ENCODE measurements around the gene CDKAL1.
"Not testable (repeated sequence)": the region's sequence is repeated elsewhere in the genome, so short reads cannot be mapped to it uniquely, and the experiment has no call there.

Gene CDKAL1

GRCh38 chr6:20732896-20733295 lies 198.6 kb downstream of the CDKAL1 start:
- in situ Hi-C loops (cut with MboI; ENCODE audit: low sequenced_read_pairs) = no loop called here

DNA sequence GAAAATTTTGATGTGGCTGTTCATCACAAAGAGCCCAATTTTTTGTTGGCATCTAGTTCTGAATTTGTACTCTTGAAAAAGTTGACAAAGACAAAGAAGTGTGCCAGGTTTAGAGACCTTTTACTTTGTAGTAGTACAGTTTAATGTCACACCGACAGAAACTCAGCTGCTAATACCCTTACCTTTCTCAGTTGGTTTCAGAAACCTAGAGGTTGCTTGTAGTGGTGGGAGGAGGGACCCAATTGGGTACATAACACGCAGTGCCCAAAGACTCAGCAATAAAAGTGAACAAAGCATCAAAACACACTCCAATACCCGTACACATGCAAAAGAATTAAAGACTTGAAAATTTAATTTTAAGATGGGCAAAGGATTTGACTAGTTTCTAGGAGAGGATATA lies 203.7 kb downstream of the CDKAL1 start:
- in situ Hi-C loops (cut with MboI; ENCODE audit: low sequenced_read_pairs) = no loop called here

DNA sequence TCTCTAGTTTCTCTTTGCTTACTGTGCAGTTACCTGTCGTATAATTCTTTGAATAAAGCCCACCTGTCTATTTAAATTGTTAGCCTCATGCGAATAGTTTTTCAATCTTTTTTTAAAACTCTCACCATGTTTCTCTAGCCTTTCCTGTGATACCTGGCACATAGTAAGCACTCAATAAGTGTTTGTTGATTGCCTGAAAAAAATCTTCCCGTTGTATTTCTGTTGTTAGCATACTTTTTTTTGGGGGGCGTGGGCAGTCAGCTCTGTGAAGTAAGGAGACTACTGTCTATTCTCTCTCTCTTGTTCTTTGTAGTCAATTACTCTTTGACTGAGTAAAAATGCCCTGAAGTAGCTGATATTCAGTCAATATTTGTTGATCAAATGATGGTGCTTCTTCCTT lies 205.8 kb downstream of the CDKAL1 start:
- in situ Hi-C loops (cut with MboI; ENCODE audit: low sequenced_read_pairs) = no loop called here

DNA sequence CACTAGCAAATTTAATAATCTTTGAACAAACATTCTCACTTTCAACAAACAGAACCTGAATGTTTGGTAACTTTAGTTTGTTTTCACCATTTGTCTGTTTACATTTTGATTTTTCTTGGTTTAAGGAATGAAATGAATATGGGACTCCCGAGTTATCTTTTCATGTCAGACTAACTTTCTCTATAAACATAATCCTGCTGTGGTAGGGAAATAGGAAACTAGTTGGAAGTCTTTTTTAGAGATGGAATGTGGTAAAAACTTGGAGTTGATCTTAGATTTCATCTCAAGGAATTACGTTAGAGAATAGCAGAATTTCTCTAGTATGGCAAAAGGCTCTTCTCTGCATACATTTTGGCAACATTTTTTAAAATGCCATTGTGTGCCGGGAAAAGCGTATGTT lies 206.5 kb downstream of the CDKAL1 start:
- in situ Hi-C loops (cut with MboI; ENCODE audit: low sequenced_read_pairs) = no loop called here

- in situ Hi-C loops (cut with MboI; ENCODE audit: low sequenced_read_pairs) = no loop called here
Observed at GRCh38 chr6:20741490-20741889, 207.2 kb downstream of the CDKAL1 start.

- in situ Hi-C loops (cut with MboI; ENCODE audit: low sequenced_read_pairs) = no loop called here
Observed at GRCh38 chr6:20744911-20745557, 210.8 kb downstream of the CDKAL1 start.

DNA sequence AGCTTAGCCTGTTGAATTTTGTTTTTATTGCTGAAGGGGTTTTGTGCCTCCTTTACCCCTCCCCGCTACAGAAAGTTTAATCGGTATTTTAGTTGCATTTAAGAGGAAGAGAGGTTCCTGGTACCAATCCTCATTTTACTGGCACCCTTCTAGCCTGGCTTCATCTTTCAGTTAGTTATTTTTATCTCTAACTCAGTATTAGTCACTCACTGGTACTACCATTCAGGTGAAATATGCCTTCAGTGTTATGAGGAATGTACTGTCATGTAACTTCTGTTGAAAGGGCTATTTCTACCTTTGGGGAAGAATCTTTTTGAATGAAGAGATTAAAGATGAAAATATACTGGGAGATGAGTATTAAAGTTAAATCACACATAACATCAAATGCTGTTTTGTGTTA lies 211.8 kb downstream of the CDKAL1 start:
- in situ Hi-C loops (cut with MboI; ENCODE audit: low sequenced_read_pairs) = no loop called here

GRCh38 chr6:20746805-20747558 lies 212.7 kb downstream of the CDKAL1 start:
- in situ Hi-C loops (cut with MboI; ENCODE audit: low sequenced_read_pairs) = no loop called here

DNA sequence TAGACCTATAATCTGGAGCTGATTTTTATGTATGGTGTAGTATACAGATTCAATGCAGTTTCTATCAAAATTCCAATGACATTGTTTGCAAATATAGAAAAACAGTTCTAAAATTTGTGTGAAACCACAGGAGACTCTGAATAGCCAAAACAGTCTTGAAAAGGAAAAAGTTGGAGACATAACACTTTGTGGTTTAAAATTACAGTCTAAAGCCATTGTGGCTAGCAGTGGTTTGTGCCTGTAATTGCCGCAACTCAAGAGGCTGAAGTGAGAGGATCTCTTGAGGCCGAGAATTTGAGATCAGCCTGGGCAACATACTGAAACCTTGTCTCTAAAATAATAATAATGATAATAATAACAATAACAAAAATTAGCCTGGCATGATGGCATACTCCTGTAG lies 213.7 kb downstream of the CDKAL1 start:
- in situ Hi-C loops (cut with MboI; ENCODE audit: low sequenced_read_pairs) = no loop called here

GRCh38 chr6:20751293-20751935 lies 217.2 kb downstream of the CDKAL1 start:
- in situ Hi-C loops (cut with MboI; ENCODE audit: low sequenced_read_pairs) = no loop called here

DNA sequence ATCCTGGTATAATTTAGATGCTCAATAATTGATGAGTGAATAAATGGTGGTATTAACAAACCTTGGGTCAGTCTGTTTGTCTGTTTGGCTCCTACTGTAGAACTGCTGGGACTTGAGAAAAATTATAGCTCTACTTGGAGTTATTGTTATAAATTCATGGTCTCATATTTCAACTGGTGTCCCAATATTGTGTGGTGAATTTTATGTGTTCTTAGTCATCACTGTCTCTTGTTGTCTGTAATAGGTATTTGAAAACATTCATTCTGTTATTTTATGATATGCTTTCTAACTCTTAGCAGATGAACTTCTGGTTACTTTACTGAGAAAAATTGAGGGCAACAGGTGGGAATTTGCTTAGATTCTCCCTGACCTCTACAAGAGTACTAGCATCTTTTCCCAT lies 221.4 kb downstream of the CDKAL1 start:
- in situ Hi-C loops (cut with MboI; ENCODE audit: low sequenced_read_pairs) = no loop called here

DNA sequence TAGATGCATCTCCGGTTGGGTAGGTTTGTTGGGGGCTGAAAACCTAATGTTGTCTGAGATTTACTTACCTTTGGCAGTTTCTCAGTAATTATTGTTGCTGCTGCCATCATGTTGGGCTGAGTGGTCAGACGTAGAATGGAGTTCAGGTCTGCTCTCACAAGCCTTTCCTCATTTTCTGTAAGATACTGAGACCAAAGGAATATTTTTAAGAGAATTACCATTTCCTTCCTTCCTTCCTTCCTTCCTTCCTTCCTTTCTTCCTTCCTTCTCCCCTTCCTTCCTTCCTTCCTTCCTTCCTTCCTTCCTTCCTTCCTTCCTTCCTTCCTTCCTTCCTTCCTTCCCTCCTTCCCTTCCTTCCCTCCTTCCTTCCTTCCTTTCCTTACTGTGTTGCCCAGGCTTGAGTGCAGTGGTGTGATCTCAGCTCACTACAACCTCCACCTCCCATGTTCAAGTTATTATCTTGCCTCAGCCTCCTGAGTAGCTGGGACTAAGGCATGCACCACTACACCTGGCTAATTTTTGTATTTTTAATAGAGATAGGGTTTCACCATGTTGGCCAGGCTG lies 222.4 kb downstream of the CDKAL1 start:
- in situ Hi-C loops (cut with MboI; ENCODE audit: low sequenced_read_pairs) = not testable (repeated sequence)

DNA sequence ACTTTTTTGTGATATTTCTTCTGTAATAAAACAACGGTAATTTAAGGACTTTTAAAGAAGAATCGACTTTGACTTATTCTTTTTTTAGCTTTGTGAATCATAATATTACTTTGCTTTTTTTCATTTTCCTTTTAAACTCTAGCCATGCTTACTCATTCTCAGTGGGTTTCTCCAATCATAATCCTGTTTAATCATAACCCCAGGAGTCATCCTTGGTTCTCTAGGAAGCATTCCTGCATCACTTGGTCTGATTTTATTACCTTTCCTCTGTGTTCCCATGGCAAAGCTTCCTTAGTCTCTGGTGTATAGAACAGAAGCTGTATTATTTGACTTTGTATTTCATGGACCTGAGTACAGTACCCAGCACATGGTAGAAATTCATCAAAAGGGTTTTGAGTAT lies 223.5 kb downstream of the CDKAL1 start:
- in situ Hi-C loops (cut with MboI; ENCODE audit: low sequenced_read_pairs) = no loop called here

DNA sequence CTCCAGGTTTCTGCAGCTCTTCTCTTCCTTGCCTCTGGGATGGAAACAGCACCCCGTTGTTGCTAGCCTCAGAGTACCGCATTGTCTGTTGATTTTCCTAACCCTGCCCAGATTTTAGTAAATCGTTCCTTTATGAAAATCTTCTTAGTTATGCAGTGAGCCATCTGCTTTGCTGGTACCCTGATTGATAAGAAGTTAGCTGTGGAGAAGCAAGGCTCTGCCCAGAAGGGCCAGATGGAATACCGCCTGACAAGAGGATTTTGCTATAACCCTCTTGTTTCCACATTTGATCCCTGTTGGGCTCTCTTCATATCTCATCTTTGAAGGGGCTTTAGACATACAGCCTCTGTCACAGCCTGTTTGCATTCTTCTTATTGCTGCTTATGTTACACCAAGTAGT lies 229.0 kb downstream of the CDKAL1 start:
- in situ Hi-C loops (cut with MboI; ENCODE audit: low sequenced_read_pairs) = no loop called here

DNA sequence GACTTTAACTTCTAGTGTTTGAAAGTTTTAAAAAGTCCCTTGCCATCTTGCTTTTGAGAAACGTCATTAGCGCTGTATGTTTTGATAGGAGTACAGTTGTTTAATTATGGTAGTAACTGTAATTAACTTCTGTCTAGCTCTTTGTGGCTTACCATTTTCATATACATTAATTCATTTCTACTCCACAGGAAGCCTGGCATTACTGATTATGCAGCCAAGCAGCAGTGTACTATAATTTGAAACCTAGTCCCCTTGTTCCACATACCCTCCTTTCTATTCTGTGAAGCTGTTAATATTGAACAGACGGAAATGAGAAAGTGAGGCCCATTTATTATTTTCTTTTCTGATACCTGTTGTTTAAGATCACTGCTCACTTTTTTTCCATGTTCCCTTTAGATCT lies 235.4 kb downstream of the CDKAL1 start:
- in situ Hi-C loops (cut with MboI; ENCODE audit: low sequenced_read_pairs) = no loop called here

DNA sequence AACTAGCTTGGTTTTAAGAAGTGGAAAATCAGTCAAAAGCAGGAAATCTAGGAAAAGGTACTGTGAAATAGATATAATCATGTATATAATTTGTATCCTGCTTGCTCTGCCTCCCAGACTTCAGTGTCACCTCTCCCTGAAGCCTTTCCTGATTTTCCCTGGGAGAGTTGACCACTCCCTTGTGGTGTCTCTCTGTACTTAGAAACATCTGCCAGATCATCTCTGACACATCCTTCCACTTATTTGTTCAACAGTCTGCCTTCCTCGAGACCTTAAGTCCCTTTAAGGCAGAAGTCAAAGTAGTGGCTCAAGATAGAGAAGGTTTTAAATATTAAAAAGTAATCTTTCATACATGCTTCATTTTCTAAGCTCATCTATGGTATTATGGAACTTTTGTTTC lies 236.5 kb downstream of the CDKAL1 start:
- in situ Hi-C loops (cut with MboI; ENCODE audit: low sequenced_read_pairs) = no loop called here

DNA sequence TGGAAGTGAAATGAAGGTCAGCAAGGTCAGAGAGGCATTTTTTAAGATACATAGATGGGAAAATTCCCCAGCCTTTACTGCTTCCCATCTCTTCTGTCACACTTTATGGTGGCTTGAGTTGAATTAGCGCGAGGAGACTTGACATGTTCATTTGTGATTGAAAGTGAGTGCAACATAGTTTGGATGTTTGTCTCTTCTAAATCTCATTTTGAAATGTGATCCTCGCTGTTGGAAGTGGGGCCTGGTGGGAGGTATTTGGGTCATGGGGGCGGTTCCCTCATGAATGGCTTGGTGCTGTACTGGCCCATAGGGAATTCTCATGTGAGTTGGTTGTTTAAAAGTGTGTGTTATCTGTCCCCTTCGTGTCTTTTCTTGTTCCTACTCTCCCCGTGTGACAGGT lies 237.2 kb downstream of the CDKAL1 start:
- in situ Hi-C loops (cut with MboI; ENCODE audit: low sequenced_read_pairs) = no loop called here

GRCh38 chr6:20773822-20774221 lies 239.6 kb downstream of the CDKAL1 start:
- in situ Hi-C loops (cut with MboI; ENCODE audit: low sequenced_read_pairs) = no loop called here

GRCh38 chr6:20775981-20776380 lies 241.7 kb downstream of the CDKAL1 start:
- in situ Hi-C loops (cut with MboI; ENCODE audit: low sequenced_read_pairs) = no loop called here

DNA sequence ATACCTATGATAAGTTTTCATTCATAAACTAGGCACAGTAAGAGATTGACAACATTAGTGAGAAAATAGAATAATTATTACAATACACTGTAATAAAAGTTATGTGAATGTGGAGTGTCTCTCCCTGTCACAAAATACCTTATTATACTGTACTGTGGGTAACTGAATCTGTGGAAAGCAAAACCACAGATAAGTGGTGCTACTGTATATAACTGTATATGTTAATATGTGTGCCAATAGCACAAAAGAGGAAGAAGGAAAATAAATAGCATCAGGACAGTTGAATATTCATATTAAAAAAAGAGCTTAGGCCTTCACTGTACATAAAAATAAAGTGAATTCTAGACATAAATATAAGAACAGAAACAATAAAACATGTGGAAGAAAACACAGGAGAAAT lies 243.5 kb downstream of the CDKAL1 start:
- in situ Hi-C loops (cut with MboI; ENCODE audit: low sequenced_read_pairs) = no loop called here

DNA sequence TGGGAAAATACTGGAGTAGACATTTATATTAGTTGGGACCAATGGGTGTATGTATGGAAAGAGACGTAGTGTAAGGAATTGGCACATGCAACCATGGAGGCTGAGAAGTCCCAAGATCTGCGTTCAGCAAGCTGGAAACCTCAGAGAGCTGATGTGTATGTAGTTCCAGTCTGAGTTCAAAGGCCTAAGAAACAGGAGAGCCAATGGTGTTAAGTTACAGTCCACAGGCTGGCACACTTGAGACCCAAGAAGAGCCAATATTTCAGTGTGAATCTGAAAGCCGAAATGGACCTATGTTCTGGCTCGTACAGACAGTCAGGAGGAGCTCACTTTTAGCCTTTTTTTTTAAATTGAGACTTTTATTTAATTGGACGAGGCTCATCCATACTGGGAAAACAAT lies 244.2 kb downstream of the CDKAL1 start:
- in situ Hi-C loops (cut with MboI; ENCODE audit: low sequenced_read_pairs) = no loop called here

- in situ Hi-C loops (cut with MboI; ENCODE audit: low sequenced_read_pairs) = no loop called here
Observed at GRCh38 chr6:20778912-20779311, 244.7 kb downstream of the CDKAL1 start.

Data from hTERT RPE-1 (cell line).